ENCODE measurements around the gene TWF2. TPM values are rescaled to one million over a fixed set of nuclear protein-coding genes. Genes with fewer than 3 reads are reported as not detected.

Gene TWF2
- total and polyA plus RNA-seq, 10 of the 15 experiments (the other 5 are each of a cell fraction or from before 2014, with no cell fraction given), result 0.16 to 106 (median 68.5) TPM

- Histone ChIP-seq H3K4me2 (ENCODE audit: control insufficient read depth, insufficient read depth) (no peak overlapping the region), H3K79me2 (ENCODE audit: control insufficient read depth, insufficient read depth, low read length) (no peaks in the 10 kb centered on the region), H3K9me3 (replicated peaks; ENCODE audit: control insufficient read depth, insufficient read depth, low read length) (no peaks in the 10 kb centered on the region), H4K20me1 (ENCODE audit: control insufficient read depth, insufficient read depth) (no peaks in the 10 kb centered on the region), H3K27ac (ENCODE audit: control insufficient read depth, insufficient read depth) (no peak overlapping the region), H3K9ac (ENCODE audit: control insufficient read depth, insufficient read depth, low read length) (no peak overlapping the region), H3K4me1 (ENCODE audit: control insufficient read depth, insufficient read depth, low read length) (peaks cover 5% of the 10 kb centered on the region), H3K36me3 (ENCODE audit: control insufficient read depth in 2 of 2, insufficient read depth in 2 of 2, low read length in 1 of 2) (peaks cover 23 to 41% of the 10 kb centered on the region in 2 experiments), H2AFZ (ENCODE audit: control insufficient read depth, low read depth, low read length) (no peak overlapping the region), H3K4me3 (no peak overlapping the region), H3K27me3 (replicated peaks in 1 of 2; ENCODE audit: control insufficient read depth in 2 of 2, insufficient read depth in 2 of 2, low read length in 1 of 2) (no peaks in the 10 kb centered on the region)
- SMC1A ChIA-PET (ENCODE audit: uncharacterized antibody, unreplicated experiment), result no interaction called here
- intact Hi-C loops (cut with micrococcal nuclease; ENCODE audit: unreplicated experiment), result no loop called here
- no peak for DNase-seq (ENCODE audit: low read depth, low spot score)
- in situ Hi-C loops (cut with MboI), result no loop called here
- POLR2A ChIA-PET, result interaction anchor here (0.6 to 1.5 kb wide), 2 partner anchors 40 to 89 kb away, joined by 3 to 4 read pairs; no protein-coding TSS in a partner anchor
- CTCF ChIA-PET, result interaction anchor here (1.0 to 5.6 kb wide), 2 partner anchors 8 kb away, joined by 5 to 44 read pairs; no protein-coding TSS in a partner anchor
- RAD21 ChIA-PET (ENCODE audit: unreplicated experiment), result interaction anchor here (0.7 kb wide), 1 partner anchor 209 kb away, joined by 3 read pairs; no protein-coding TSS in a partner anchor
- no peak for ATAC-seq
- no peak for FAIRE-seq
- no TSS peak for BruUV-seq (replicated peaks)
- WGBS (ENCODE audit: insufficient coverage, insufficient replicate concordance, low lambda C conversion rate, missing lambda C conversion rate), result 97% methylated on average over 8 of the region's 8 CpGs
- TF ChIP-seq CHD4 (IDR thresholded peaks at IDR 0.05), result no peak
- TF ChIP-seq BCLAF1 (IDR thresholded peaks at IDR 0.05), result no peak
- TF ChIP-seq CBX3 (IDR thresholded peaks at IDR 0.05; ENCODE audit: borderline replicate concordance, low read depth), result no peak
- no peak for TF ChIP-seq EP300 (IDR thresholded peaks at IDR 0.05; ENCODE audit: borderline replicate concordance in 1 of 2, control insufficient read depth in 1 of 2, low read depth in 2 of 2, low read length in 2 of 2)
These were observed 26.0 kb downstream of the TWF2 start for GRCh38 chr3:52213005-52213404.

Data from GM12878 (cell line).